Activated CD8-positive, alpha-beta memory T cell treated with anti-CD3 and anti-CD28 coated beads, Interleukin-2, amount 50 U/mL, for 4 hours (primary cell): ENCODE data around the gene MSANTD2.
A peak's percentile ranks its signal among the peaks of the same experiment; 100 is the strongest.

ENCODE experiments used
- DNase-seq: peaks from one replicate; pipeline ENCODE4 v3.0.0-alpha.2; 2020

Gene MSANTD2

DNA sequence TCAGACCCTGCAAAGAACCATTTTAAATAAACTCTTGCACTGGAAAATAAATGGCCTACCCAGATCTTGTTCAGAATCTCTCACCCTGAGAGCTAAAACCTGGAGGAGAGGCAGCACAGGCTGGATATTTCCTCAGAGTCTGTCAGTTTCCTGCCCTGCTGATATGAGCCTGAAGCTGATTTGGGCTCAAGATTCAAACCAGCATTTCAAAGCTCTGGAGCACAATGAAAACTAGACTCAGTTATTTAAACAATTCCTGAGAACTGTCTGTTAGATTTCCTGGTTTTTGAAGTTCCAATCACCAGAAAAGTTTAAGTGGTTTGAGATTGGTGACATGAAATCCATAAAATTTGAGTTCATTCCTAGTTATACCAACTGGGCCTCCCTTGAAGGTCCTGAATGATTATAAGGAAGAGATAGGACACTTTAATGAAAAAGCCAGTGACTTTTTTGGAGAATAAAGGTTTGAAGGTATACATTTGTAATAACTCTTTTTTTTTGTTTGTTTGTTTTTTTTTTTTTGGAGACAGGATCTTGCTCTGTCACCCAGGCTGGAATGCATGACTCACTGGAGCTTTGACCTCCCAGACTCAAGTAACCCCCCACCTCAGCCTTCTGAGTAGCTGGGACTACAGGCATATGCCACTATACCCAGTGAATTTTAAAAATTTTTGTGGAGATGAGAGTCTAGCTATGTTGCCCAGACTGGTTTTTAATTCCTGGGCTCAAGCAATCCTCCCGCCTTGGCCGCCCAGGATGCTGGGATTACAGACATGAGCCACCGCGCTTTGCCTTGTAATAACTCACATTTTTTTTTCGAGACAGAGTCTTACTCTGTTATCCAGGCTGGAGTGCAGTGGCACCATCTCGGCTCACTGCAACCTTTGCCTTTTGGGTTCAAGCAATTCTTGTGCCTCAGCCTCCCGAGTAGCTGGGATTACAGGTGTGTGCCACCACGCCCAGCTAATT, 30.1 kb downstream of the MSANTD2 start:
- DNase-seq: no peak

DNA sequence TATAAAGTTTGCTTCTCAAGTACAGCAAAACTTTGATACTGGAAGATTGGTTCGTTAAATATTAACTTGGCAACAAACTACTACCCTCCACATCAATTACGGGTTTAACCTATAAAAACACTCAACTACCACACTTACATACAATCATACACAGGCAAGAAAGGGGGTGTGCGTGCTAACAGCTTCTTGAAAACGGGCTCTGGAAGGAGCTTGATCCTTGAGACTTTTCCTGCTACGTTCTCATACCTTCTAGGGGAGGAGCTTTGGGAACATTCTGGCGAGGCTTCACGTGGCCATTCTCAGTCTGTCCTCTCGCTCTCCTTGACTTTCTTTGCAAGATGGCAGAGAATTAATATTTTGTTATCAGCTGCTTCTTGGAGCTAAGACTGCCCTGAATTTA, 31.3 kb downstream of the MSANTD2 start:
- no peak for DNase-seq

DNA sequence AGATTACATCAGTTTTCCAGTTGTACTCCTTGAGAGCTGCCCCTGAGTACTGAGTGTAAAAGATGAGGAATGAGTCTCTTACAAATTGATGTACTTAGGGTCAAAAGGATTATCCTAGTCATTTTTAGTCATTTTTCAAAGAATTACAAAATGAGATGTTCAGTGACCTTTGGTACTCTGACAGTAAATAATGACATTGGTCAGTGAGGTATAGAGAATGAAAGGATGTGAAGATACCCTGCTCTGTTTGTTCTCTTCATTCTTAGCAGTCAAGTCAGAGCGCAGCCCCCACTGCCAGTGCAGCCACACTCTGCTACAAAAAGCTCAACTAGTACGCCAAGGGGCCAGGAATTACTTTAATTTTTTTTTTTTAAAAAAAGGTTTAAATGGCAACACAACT, 34.0 kb downstream of the MSANTD2 start:
- no peak for DNase-seq

DNA sequence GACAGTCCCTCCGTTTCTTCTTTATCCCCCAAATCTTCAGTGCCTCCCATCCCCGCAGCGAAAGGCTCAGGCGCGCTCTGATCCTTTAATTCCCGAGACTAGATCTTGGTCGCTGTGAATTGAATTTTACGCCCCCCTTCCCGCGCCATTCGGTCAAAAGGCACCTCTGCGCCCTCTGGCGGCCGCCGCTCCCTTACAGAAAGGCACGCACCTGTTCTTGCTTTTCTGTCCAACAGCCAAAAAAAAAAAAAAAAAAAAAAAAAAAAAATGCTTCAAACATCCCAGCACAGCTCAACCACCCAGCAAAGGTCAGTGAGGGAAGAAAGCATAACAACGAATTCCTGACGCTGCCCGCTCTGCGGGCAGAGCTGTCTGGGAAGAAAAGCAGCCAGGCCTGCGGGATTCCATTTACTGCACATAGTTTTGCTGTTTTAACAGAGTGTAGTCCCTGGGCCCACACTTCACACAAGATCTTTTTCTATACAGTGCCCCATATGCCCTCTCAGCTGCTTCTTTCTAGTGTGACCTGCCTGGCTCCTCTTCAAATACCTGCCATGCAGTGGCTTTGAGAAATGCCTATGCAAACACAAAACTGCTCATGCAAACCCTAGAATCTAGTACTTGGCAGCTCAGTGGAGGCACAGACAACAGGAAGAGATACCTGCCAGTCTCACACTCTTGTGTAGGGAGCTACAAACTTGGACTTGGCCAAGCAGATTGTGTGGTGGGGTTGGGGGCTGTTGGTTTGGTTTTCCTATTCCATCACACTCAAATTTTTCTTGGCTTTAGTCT, 36.9 kb downstream of the MSANTD2 start:
- peak; percentile 88 for DNase-seq

DNA sequence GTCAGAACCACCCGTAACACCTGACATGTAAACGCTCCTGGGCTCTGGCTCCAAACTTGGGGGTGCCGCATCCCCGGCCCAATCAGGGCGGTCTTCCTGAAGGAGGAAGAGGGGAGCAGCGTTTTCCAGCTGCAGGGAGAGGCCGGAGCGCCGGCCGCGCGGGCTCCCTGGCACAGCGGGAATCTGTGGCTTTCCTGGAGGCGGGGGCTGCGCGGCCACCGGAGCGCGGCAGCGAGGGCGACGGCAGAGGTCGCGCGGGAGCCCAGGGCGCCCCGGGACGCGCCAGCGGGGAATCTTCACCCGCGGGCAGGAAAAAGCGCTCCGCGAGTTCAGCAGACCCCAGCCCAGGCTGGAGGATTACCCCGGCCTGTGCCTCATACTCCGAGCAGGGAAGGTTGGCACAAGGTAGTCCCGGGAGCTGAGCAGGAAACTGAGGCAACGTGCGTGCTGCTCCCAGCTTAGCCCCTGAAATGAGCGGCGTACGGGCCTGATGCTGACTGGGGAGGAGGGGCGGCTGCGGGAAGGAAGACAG, 37.5 kb downstream of the MSANTD2 start:
- DNase-seq: no peak

DNA sequence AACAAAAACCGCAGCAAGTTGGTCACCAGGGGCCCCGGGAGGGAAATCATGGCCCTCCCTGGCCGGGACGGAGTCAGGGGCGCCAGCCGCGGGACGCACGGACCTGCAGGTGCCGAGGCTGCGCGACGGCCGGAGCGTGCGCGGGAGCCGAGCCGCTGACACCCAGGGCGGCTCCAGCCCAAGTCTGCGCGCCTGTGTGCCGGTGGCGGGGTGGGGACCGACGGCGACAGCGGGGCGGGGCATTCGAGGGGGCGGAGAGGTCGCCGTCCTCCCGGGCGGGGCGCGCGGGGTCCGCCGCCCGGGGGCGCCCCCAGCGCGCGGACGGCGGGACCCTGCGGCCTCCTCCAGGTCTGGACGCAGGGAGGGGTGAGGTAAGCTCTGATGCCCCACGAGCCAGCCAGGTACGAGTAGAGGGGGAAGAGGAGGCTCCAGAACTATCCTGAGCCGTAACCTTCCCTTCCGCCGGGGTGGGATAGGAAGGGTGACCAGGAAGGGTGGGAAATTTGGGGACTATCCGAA, 38.0 kb downstream of the MSANTD2 start, which contains the start of gene ESAM:
ESAM (minus strand) TSS at position 186 of the 519 bp plus-strand sequence; CDS start at position 50, 136 bp downstream.
- DNase-seq: peak; percentile 74

GRCh38 chr11:124761301-124762104, 38.7 kb downstream of the MSANTD2 start:
- DNase-seq: no peak

DNA sequence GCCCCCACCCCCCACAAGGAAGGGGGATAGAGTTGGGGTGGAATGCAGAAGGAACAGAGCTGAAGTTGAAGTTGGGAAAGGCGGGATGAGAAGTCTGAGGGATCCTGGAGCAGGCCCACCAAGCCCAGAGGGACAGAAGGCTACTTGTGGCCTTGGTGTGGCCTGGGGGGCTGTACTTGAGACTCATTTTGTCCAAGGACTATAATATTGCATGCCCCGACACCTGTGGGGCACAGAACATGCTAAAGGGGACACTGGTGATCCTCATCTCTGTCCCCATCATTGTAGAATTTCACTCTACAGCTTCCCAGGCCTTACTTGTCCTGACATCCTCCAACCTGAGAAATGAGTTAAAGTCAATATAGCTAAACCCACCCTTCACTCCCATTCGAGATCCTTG, 39.4 kb downstream of the MSANTD2 start:
- DNase-seq: no peak

- DNase-seq: no peak
These were observed 40.0 kb downstream of the MSANTD2 start for GRCh38 chr11:124760205-124760652.

DNA sequence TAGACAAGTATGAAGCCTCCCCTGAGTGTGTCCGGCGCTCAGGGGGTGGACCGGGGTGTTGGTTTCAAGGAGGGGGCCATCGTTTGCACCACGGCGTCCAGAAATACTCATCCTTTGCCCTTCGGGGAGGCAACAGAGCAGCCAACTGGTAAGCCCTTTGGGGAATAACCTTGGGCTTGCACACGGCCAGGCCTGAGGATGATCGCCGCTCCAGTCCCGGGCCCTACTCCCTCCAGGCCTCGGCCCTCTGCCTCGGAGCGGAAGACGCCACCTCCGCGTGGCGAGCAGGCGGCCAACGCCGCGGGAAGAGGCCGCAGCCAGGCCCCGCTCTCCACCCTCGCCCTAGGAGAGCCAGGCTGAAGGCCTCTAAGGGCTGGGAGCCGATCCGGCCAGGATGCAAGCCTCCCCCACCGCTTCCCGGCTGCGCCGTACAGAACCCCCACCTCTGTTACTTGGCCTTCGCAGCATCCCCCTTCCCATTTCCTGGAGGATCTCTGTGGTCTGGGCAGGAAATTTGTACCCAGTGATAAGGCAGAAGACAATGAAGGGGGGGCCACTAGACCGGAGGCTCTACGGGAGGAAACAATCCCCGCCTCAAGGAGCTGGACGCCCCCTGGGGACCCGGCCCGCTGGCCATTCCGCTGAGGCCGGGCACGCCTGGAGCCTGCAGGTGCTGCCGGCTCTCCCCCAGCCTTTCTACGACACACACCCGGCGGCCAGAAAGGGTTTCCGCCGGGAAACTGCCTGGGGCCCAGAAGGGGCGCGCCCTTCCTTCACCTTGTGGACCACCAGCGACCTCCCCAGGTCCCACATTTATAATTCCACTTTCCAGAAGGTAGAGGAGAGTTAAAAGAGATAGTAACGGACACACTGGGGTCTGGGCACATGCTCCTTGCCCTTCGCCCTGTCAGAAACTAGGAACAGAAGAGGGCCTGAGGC, 40.7 kb downstream of the MSANTD2 start:
- DNase-seq: no peak

DNA sequence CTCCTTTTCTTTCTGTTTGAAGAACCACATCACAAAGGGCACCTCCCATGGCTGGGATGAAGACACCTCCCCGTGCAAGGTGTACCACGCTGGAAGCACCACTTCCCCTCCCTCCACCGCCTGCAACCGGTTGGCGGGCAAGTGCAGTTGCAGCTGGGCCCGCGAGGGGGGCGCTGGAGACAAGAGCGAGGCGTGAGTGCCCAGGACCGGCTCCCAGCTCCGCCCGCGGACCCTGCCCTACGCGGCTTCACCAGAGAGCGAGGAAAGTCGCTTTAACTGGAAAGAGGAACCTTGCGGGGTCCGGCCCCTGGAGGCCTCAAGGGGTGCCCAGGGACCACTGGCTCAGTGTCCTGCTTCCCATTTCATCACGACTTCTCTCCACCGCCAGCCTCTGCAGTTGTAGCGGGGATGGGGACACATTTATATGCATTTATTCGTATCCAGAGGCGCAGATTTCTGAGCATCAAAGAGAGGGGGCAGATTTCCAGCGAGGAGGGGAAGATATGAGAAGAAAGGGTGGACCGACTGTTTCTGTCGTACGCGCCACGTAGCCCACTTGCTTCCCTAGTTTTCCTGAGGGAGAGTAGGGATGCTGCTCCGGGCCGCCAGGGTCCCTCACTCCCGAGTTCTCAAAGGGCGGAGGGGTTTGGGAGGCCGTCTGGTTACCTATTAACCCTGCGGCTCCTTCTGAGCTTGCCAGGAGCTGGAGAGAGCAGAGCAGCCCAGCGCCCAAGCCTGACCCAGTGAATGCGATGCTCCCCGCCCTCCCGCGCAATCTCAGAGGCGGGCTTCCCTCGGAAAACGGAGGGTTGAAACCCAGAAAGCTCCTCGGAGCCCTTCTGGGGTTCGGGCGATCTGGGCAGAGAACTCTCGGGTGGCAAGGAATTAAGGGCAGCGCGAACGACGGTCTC, 41.6 kb downstream of the MSANTD2 start:
- DNase-seq: peak; percentile 62

DNA sequence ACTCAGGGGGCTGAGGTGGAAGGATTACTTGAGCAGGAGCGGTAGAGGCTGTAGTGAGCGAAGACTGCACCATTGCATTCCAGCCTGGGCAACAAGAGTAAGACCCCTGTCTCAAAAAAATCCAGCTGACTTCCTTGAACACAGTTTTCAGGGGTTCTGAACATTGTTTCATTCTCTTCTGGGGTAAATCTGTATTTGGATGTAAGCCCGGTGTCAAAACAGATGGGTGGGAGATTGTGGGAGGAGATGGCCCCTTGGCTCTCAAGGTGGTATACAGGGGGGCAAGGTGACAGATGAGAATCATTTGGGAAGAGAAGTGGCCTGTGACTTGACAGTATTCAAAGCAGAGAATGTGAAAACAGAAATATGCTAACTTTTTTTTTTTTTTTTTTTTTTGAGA, 42.9 kb downstream of the MSANTD2 start:
- DNase-seq: no peak

- no peak for DNase-seq
These were observed 43.4 kb downstream of the MSANTD2 start for GRCh38 chr11:124756753-124757227.

DNA sequence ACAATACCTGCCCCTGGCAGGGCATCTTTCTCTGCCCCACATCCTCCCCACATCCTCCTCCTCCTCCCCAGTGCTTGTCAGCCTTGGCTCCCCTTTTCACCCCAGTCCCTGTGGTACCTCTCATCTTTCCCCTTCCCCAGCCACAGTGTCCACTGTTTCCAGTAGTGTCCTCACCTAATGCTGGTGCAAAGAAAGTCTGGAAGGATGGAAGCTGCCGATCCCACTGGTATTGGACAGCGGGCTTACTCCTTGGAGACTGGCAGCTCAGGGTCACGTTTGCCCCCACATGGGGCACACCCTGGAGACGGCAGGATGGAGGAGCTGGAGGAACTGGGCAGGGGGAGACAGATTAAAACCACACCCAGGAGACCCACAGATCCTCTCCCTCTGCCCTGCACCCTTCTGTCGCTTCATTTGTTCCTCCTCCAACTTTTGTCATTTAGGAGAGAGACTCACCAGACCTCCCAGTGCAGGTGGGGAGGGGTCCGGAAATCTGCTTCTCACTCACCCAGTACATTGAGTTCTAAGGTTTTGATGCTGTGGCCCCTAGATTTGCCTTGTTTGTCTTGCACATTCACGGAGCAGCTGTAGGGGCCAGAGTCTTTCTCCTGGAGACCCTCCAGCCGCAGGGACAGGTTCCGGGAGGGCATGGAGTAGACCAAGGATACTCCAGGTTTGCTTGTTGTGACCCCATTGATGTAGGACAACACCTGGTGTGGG, 44.0 kb downstream of the MSANTD2 start:
- no peak for DNase-seq

DNA sequence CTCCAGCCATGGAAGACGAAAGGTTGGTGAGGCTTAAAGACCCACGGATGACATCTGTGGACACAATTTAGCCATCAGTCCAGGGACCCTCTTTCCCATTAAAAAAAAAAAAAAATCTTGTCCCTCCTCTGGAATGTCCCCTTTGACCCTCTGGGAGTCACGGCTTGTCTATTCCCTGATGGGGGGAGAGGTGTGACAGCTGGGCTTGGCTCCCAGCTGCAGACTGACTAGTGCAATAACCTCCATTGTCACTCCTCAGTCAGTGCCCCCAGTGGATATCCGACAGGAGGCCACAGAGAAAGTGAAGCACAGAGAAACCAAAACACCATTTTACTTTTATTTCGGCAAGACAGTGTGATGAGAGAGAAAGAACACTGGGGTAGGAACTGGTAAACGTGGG, 45.5 kb downstream of the MSANTD2 start:
- DNase-seq: no peak

- DNase-seq: no peak
These were observed 45.9 kb downstream of the MSANTD2 start for GRCh38 chr11:124754309-124754708.

DNA sequence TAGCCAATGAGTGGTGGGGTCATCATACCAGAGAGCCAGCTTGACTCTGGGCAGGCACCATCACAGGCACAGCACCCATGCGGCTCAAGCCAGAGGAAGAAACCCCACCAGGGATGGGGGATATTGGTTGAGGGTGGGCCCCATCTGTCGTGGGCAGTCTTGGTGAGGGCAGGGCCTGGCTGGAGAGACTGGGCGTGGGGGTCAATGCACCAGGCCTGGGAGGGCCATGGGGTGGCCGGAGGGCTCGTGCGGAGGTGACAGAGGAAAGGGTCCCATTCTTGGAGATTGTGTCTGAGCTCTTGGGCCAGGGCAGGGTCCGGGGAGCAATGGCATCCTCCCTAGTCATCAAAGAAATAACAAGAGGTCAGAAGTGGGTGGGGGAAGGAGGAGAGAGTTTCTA, 46.6 kb downstream of the MSANTD2 start:
- DNase-seq: no peak

DNA sequence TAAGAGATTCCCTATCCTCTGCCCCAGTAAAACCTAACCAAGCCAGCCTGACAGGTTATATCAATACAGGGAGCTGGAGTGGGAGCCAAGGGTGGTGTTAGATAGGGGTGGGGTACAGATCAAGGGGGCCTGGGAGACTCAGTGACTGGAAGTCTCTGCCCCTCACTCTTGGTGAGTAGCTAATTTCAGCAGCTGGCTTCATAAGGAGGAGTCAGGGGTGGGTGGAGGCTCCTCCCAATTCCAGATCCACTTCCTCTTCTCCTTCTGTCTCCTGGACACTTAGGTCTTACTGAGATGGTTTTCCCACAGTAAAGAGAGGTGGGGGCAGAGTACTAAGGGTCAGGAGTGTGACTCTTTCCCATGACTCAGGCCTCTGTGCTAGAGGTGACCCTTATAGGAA, 47.0 kb downstream of the MSANTD2 start:
- no peak for DNase-seq

GRCh38 chr11:124752471-124753102, 47.6 kb downstream of the MSANTD2 start:
- DNase-seq: no peak
